Measurements from ENCODE around the gene ANO10.
"Not testable (repeated sequence)": the region's sequence is repeated elsewhere in the genome, so short reads cannot be mapped to it uniquely, and the experiment has no call there.

The ANO10 gene

DNA sequence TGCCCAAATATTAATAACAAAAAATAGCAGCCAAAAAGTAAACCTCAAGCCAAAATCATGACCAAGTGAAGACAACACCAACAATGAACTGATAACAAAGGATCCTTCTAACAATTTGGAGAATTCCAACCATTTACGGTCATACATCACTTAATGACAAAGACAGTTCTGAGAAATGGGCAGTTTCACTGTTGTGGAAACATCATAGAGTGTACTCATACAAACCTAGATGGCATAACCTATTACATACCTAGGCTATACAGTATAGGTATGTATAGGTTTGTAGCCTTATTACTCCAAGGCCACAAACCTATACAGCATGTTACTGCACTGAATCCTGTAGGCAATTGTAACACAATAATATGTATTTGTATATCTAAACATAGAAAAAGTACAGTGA, 12.4 kb downstream of the ANO10 start:
- Histone ChIP-seq H3K9me3 (ENCODE audit: control insufficient read depth in 1 of 2, low read length in 2 of 2) (no peaks in the 10 kb centered on the region), H3K27ac (ENCODE audit: low read depth, low read length) (no peak overlapping the region), H3K4me3 (ENCODE audit: low read depth in 1 of 2, low read length in 2 of 2) (no peak overlapping the region), H3K9ac (ENCODE audit: low read depth in 1 of 2, low read length in 2 of 2) (no peak overlapping the region), H3K27me3 (ENCODE audit: control insufficient read depth in 1 of 2, insufficient read depth in 2 of 2, low read length in 2 of 2) (no peaks in the 10 kb centered on the region), H3K4me1 (ENCODE audit: control insufficient read depth in 1 of 2, insufficient read depth in 2 of 2, low read length in 2 of 2) (peaks cover 10 to 17% of the 10 kb centered on the region in 2 donors), H3K36me3 (ENCODE audit: control insufficient read depth in 1 of 2, insufficient read depth in 2 of 2, low read length in 2 of 2) (peaks cover 0 to 4% of the 10 kb centered on the region in 2 donors)

DNA sequence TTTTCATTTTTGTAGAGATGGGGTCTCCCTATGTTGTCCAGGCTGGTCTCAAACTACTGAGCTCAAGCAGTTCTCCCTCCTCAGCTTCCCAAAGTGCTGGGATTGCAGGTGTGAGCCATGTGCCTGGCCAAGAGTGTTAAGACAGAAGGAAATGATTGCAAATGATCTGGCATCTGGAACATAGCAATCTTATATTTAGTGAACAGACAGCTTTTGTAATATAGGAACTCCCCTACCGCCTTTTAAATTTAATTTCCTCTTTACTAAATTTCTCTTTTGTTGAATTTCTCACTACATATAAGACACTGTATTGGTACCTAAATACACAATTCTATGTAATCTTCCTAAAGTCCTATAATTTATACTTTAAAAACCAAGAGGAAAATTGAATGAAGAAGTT, 13.1 kb downstream of the ANO10 start:
- Histone ChIP-seq H3K27me3 (ENCODE audit: control insufficient read depth in 1 of 2, insufficient read depth in 2 of 2, low read length in 2 of 2) (no peaks in the 10 kb centered on the region), H3K9ac (ENCODE audit: low read depth in 1 of 2, low read length in 2 of 2) (no peak overlapping the region), H3K4me1 (ENCODE audit: control insufficient read depth in 1 of 2, insufficient read depth in 2 of 2, low read length in 2 of 2) (peaks cover 10 to 17% of the 10 kb centered on the region in 2 donors), H3K36me3 (ENCODE audit: control insufficient read depth in 1 of 2, insufficient read depth in 2 of 2, low read length in 2 of 2) (peaks cover under 1 to 4% of the 10 kb centered on the region in 2 donors), H3K4me3 (ENCODE audit: low read depth in 1 of 2, low read length in 2 of 2) (no peak overlapping the region), H3K9me3 (ENCODE audit: control insufficient read depth in 1 of 2, low read length in 2 of 2) (no peaks in the 10 kb centered on the region), H3K27ac (ENCODE audit: low read depth, low read length) (no peak overlapping the region)

DNA sequence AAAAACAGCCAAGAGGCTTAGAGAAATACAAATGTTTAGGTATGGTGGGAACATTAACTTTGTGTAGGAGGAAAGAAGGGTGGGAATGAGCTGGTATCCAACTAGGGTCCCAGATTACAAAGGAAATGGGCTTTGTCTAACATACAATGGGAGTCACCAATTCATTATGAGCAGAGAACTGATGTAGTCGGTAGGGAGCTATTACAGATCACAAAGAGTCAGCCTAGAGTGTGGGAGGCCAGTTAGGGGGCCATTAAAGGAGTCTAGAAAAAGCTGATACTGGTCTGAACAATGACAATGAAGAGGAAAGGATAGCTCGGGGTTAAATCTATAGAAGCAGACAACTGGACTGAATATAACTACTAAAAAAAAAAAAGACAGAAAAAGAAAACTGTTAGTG, 15.5 kb downstream of the ANO10 start:
- Histone ChIP-seq H3K9ac (ENCODE audit: low read depth in 1 of 2, low read length in 2 of 2) (no peak overlapping the region), H3K4me3 (ENCODE audit: low read depth in 1 of 2, low read length in 2 of 2) (no peak overlapping the region), H3K27me3 (ENCODE audit: control insufficient read depth in 1 of 2, insufficient read depth in 2 of 2, low read length in 2 of 2) (no peaks in the 10 kb centered on the region)

DNA sequence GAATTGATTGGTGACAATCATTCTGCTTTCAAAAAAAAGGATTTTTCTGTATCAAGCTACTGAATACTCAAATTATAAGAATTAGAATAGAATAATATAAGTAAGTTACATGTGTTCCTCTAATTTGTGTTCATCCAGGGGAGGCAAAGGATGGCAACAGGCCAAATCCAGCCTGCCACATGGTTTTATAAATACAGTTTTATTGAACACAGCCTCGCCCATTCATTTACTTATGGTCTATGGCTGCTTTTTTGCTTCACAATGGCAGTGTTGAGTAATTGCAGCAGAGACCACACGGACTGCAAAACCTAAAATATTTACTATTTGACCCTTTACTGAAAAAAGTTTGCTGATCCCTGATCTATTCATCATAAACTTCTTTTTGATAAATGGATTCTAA, 21.9 kb downstream of the ANO10 start:
- not testable (repeated sequence) for H3K9ac ChIP-seq (ENCODE audit: low read depth in 1 of 2, low read length in 2 of 2); H3K27ac ChIP-seq (ENCODE audit: low read depth, low read length)

More for the DNA sequence above, 15.5 kb downstream of the ANO10 start:
- Histone ChIP-seq H3K4me1 (ENCODE audit: control insufficient read depth in 1 of 2, insufficient read depth in 2 of 2, low read length in 2 of 2) (peaks cover 5 to 7% of the 10 kb centered on the region in 2 donors), H3K9me3 (ENCODE audit: control insufficient read depth in 1 of 2, low read length in 2 of 2) (no peaks in the 10 kb centered on the region), H3K36me3 (ENCODE audit: control insufficient read depth in 1 of 2, insufficient read depth in 2 of 2, low read length in 2 of 2) (peaks cover 4 to 11% of the 10 kb centered on the region in 2 donors), H3K27ac (ENCODE audit: low read depth, low read length) (no peak overlapping the region)

DNA sequence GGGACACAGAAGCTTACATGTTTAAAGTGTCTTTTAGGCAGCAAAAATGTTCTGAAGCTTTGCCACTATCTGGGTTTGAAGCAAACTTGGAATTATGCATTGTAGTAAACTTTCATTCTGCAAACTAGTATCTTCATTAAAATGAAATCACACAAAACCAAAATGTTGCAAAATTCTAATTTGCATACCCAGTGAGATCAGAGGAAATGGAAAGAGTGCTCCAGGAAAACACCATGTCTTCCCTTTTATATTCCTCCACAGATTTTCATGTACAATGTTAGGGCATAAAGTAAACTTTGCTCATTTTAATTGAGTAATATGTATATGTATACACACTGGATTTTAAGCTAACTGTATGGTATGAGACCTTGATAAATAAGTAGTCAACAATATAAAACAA, 23.9 kb downstream of the ANO10 start:
- H3K4me1 ChIP-seq (ENCODE audit: control insufficient read depth in 1 of 2, insufficient read depth in 2 of 2, low read length in 2 of 2), result no peaks in the 10 kb centered on the region
- H3K27ac ChIP-seq (ENCODE audit: low read depth, low read length), result no peak overlapping the region
- H3K4me3 ChIP-seq (ENCODE audit: low read depth in 1 of 2, low read length in 2 of 2), result no peak overlapping the region
- H3K9ac ChIP-seq (ENCODE audit: low read depth in 1 of 2, low read length in 2 of 2), result no peak overlapping the region
- H3K9me3 ChIP-seq (ENCODE audit: control insufficient read depth in 1 of 2, low read length in 2 of 2), result no peaks in the 10 kb centered on the region
- peaks cover 0 to 5% of the 10 kb centered on the region in 2 donors for H3K36me3 ChIP-seq (ENCODE audit: control insufficient read depth in 1 of 2, insufficient read depth in 2 of 2, low read length in 2 of 2)
- no peaks in the 10 kb centered on the region for H3K27me3 ChIP-seq (ENCODE audit: control insufficient read depth in 1 of 2, insufficient read depth in 2 of 2, low read length in 2 of 2)

More for the DNA sequence above, 21.9 kb downstream of the ANO10 start:
- not testable (repeated sequence) for H3K36me3 ChIP-seq (ENCODE audit: control insufficient read depth in 1 of 2, insufficient read depth in 2 of 2, low read length in 2 of 2); H3K4me1 ChIP-seq (ENCODE audit: control insufficient read depth in 1 of 2, insufficient read depth in 2 of 2, low read length in 2 of 2); H3K4me3 ChIP-seq (ENCODE audit: low read depth in 1 of 2, low read length in 2 of 2); H3K27me3 ChIP-seq (ENCODE audit: control insufficient read depth in 1 of 2, insufficient read depth in 2 of 2, low read length in 2 of 2); H3K9me3 ChIP-seq (ENCODE audit: control insufficient read depth in 1 of 2, low read length in 2 of 2)

DNA sequence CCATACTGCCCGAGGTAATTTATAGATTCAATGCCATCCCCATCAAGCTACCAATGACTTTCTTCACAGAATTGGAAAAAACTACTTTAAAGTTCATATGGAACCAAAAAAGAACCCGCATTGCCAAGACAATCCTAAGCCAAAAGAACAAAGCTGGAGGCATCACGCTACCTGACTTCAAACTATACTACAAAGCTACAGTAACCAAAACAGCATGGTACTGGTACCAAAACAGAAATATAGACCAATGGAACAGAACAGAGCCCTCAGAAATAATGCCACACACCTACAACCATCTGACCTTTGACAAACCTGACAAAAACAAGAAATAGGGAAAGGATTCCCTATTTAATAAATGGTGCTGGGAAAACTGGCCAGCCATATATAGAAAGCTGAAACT, 25.6 kb downstream of the ANO10 start:
- not testable (repeated sequence) for H3K27me3 ChIP-seq (ENCODE audit: control insufficient read depth in 1 of 2, insufficient read depth in 2 of 2, low read length in 2 of 2); H3K9me3 ChIP-seq (ENCODE audit: control insufficient read depth in 1 of 2, low read length in 2 of 2); H3K4me1 ChIP-seq (ENCODE audit: control insufficient read depth in 1 of 2, insufficient read depth in 2 of 2, low read length in 2 of 2)

DNA sequence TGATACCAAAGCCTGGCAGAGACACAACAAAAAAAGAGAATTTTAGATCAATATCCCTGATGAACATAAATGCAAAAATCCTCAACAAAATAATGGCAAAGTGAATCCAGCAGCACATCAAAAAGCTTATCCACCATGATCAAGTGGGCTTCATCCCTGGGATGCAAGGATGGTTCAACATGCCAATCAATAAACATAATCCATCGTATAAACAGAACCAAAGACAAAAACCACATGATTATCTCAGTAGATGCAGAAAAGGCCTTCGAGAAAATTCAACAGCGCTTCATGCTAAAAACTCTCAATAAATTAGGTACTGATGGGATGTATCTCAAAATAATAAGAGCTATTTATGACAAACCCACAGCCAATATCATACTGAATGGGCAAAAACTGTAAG, 26.5 kb downstream of the ANO10 start:
- not testable (repeated sequence) for H3K4me3 ChIP-seq (ENCODE audit: low read depth in 1 of 2, low read length in 2 of 2); H3K27ac ChIP-seq (ENCODE audit: low read depth, low read length); H3K27me3 ChIP-seq (ENCODE audit: control insufficient read depth in 1 of 2, insufficient read depth in 2 of 2, low read length in 2 of 2); H3K4me1 ChIP-seq (ENCODE audit: control insufficient read depth in 1 of 2, insufficient read depth in 2 of 2, low read length in 2 of 2); H3K9ac ChIP-seq (ENCODE audit: low read depth in 1 of 2, low read length in 2 of 2); H3K9me3 ChIP-seq (ENCODE audit: control insufficient read depth in 1 of 2, low read length in 2 of 2)
- H3K36me3 ChIP-seq (ENCODE audit: control insufficient read depth in 1 of 2, insufficient read depth in 2 of 2, low read length in 2 of 2), result peaks cover 5 to 15% of the 10 kb centered on the region in 2 donors

More for the DNA sequence above, 25.6 kb downstream of the ANO10 start:
- not testable (repeated sequence) for H3K36me3 ChIP-seq (ENCODE audit: control insufficient read depth in 1 of 2, insufficient read depth in 2 of 2, low read length in 2 of 2); H3K9ac ChIP-seq (ENCODE audit: low read depth in 1 of 2, low read length in 2 of 2); H3K27ac ChIP-seq (ENCODE audit: low read depth, low read length); H3K4me3 ChIP-seq (ENCODE audit: low read depth in 1 of 2, low read length in 2 of 2)

DNA sequence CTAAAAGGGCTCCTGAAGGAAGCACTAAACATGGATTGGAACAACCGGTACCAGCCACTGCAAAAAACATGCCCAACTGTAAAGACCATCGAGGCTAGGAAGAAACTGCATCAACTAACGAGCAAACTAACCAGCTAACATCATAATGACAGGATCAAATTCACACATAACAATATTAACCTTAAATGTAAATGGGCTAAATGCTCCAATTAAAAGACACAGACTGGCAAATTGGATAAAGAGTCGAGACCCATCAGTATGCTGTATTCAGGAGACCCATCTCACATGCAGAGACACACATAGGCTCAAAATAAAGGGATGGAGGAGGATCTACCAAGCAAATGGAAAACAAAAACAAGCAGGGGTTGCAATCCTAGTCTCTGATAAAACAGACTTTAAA, 28.2 kb downstream of the ANO10 start:
- H3K4me3 ChIP-seq (ENCODE audit: low read depth in 1 of 2, low read length in 2 of 2); H3K27ac ChIP-seq (ENCODE audit: low read depth, low read length); H3K9ac ChIP-seq (ENCODE audit: low read depth in 1 of 2, low read length in 2 of 2); H3K9me3 ChIP-seq (ENCODE audit: control insufficient read depth in 1 of 2, low read length in 2 of 2); H3K27me3 ChIP-seq (ENCODE audit: control insufficient read depth in 1 of 2, insufficient read depth in 2 of 2, low read length in 2 of 2); H3K4me1 ChIP-seq (ENCODE audit: control insufficient read depth in 1 of 2, insufficient read depth in 2 of 2, low read length in 2 of 2): not testable (repeated sequence)
- peaks cover 5 to 20% of the 10 kb centered on the region in 2 donors for H3K36me3 ChIP-seq (ENCODE audit: control insufficient read depth in 1 of 2, insufficient read depth in 2 of 2, low read length in 2 of 2)

DNA sequence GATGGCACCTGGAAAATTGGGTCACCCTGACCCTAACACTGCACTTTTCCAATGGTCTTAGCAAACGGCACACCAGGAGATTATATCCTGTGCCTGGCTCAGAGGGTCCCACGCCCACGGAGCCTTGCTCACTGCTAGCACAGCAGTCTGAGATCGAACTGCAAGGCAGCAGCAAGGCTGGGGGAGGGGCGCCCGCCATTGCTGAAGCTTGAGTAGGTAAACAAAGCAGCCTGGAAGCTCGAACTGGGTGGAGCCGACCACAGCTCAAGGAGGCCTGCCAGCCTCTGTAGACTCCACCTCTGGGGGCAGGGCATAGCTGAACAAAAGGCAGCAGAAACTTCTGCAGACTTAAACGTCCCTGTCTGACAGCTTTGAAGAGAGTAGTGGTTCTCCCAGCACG, 29.9 kb downstream of the ANO10 start:
- H3K27me3 ChIP-seq (ENCODE audit: control insufficient read depth in 1 of 2, insufficient read depth in 2 of 2, low read length in 2 of 2); H3K27ac ChIP-seq (ENCODE audit: low read depth, low read length); H3K4me3 ChIP-seq (ENCODE audit: low read depth in 1 of 2, low read length in 2 of 2); H3K9me3 ChIP-seq (ENCODE audit: control insufficient read depth in 1 of 2, low read length in 2 of 2); H3K9ac ChIP-seq (ENCODE audit: low read depth in 1 of 2, low read length in 2 of 2); H3K4me1 ChIP-seq (ENCODE audit: control insufficient read depth in 1 of 2, insufficient read depth in 2 of 2, low read length in 2 of 2): not testable (repeated sequence)
- peaks cover 5 to 20% of the 10 kb centered on the region in 2 donors for H3K36me3 ChIP-seq (ENCODE audit: control insufficient read depth in 1 of 2, insufficient read depth in 2 of 2, low read length in 2 of 2)

DNA sequence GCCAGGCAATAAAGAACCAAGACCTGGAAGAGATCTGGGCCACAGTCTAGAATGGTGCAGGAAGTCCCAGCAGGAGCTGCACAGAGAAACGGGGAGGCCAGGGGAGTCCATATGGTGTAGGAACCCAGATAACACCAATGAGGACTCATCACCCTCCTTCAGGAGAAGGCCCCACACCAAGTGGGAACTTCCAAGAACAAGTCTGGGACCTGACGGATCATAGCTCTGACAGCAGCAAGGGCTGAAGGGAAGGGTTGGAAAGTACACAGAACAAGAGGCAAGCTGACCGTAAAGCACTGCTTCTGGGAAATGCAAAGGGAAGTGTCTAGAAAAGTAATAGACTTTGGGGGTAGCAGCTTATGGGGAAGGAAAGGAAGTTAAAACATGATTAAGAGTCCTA, 34.5 kb downstream of the ANO10 start:
- Histone ChIP-seq H3K9me3 (ENCODE audit: control insufficient read depth in 1 of 2, low read length in 2 of 2) (no peaks in the 10 kb centered on the region), H3K27me3 (ENCODE audit: control insufficient read depth in 1 of 2, insufficient read depth in 2 of 2, low read length in 2 of 2) (no peaks in the 10 kb centered on the region), H3K27ac (ENCODE audit: low read depth, low read length) (no peak overlapping the region), H3K9ac (ENCODE audit: low read depth in 1 of 2, low read length in 2 of 2) (no peak overlapping the region), H3K4me1 (ENCODE audit: control insufficient read depth in 1 of 2, insufficient read depth in 2 of 2, low read length in 2 of 2) (no peaks in the 10 kb centered on the region), H3K36me3 (ENCODE audit: control insufficient read depth in 1 of 2, insufficient read depth in 2 of 2, low read length in 2 of 2) (peaks cover 5 to 19% of the 10 kb centered on the region in 2 donors), H3K4me3 (ENCODE audit: low read depth in 1 of 2, low read length in 2 of 2) (no peak overlapping the region)

All from duodenal mucosa (tissue), 2 donors.